ENCODE results near the gene BRAT1. TPM values are rescaled to one million over a fixed set of nuclear protein-coding genes. Genes with fewer than 3 reads are reported as not detected.

Gene BRAT1
- total RNA-seq, 6 experiments from 2014 or later, result 11.1 to 25.9 (median 14.8) TPM

GRCh38 chr7:2558629-2559282, 3.4 kb upstream of the BRAT1 start, which contains the start of gene IQCE:
TSS of gene IQCE (plus strand) at chr7:2558979. CDS start at chr7:2559182, 203 bp downstream.
- peak within 1 kb of the TSS in 2 of 3 donors; percentile 33 to 62 for H3K27ac ChIP-seq
- ATAC-seq (peak; percentile 76 to 84 (median 80)), DNase-seq (peak; percentile 97 to 98 (median 97))
- peak within 1 kb of the TSS; percentile 79 to 98 (median 90) for H3K4me3 ChIP-seq
- intact Hi-C loops (cut with DNase I), result no loop called here
- H3K27me3 ChIP-seq, result no peaks in the 10 kb centered on the region
- TF ChIP-seq CTCF (IDR thresholded peaks at IDR 0.05) (no peak), POLR2A (IDR thresholded peaks at IDR 0.05) (peak; percentile 42)
- H3K4me1 ChIP-seq, result peaks cover 0 to 21% (median 4%) of the 10 kb centered on the region in 4 donors
- no peaks in the 10 kb centered on the region for H3K9me3 ChIP-seq
- no peaks in the 10 kb centered on the region for H3K36me3 ChIP-seq
- 5% methylated on average over 14 of the region's 66 CpGs for WGBS (ENCODE audit: insufficient coverage, low coverage, low lambda C conversion rate, missing lambda C conversion rate)

GRCh38 chr7:2554661-2555111, 638 bp downstream of the BRAT1 start:
- H3K27ac ChIP-seq, result peak overlapping the region in 1 of 3 donors; percentile 96
- peak overlapping the region; percentile 65 to 96 (median 94) for H3K4me3 ChIP-seq
- TF ChIP-seq CTCF (IDR thresholded peaks at IDR 0.05) (no peak), POLR2A (IDR thresholded peaks at IDR 0.05) (no peak)
- intact Hi-C loops (cut with DNase I), result no loop called here
- H3K27me3 ChIP-seq, result no peaks in the 10 kb centered on the region
- ATAC-seq, result no peak
- no peak for DNase-seq
- no peaks in the 10 kb centered on the region for H3K36me3 ChIP-seq
- 0% methylated on average over 5 of the region's 12 CpGs for whole genome bisulfite sequencing (ENCODE audit: insufficient coverage, low coverage, low lambda C conversion rate, missing lambda C conversion rate)
- H3K4me1 ChIP-seq, result peaks cover 0 to 21% (median 4%) of the 10 kb centered on the region in 4 donors
- H3K9me3 ChIP-seq, result no peaks in the 10 kb centered on the region

GRCh38 chr7:2553831-2554581, 1.3 kb downstream of the BRAT1 start:
- peak in 1 of 3 donors; percentile 50 for DNase-seq
- Histone ChIP-seq H3K9me3 (no peaks in the 10 kb centered on the region), H3K4me3 (peak overlapping the region; percentile 65 to 96 (median 94)), H3K4me1 (peaks cover 0 to 21% (median 4%) of the 10 kb centered on the region in 4 donors), H3K36me3 (peaks cover 0 to 3% (median under 1%) of the 10 kb centered on the region in 4 donors), H3K27ac (no peak overlapping the region), H3K27me3 (no peaks in the 10 kb centered on the region)
- WGBS (ENCODE audit: insufficient coverage, low coverage, low lambda C conversion rate, missing lambda C conversion rate), result 78% methylated on average over 11 of the region's 16 CpGs
- intact Hi-C loops (cut with DNase I), result no loop called here
- ATAC-seq, result no peak
- TF ChIP-seq CTCF (IDR thresholded peaks at IDR 0.05), result no peak
- no peak for TF ChIP-seq POLR2A (IDR thresholded peaks at IDR 0.05)

- Histone ChIP-seq H3K9me3 (no peaks in the 10 kb centered on the region), H3K27me3 (no peaks in the 10 kb centered on the region), H3K4me1 (peaks cover 0 to 16% (median 4%) of the 10 kb centered on the region in 4 donors), H3K4me3 (no peak overlapping the region), H3K36me3 (peaks cover 0 to 10% (median 4%) of the 10 kb centered on the region in 4 donors), H3K27ac (no peak overlapping the region)
- intact Hi-C loops (cut with DNase I), result no loop called here
- DNase-seq (peak in 1 of 3 donors; percentile 16), ATAC-seq (no peak)
- TF ChIP-seq POLR2A (IDR thresholded peaks at IDR 0.05), result no peak
- TF ChIP-seq CTCF (IDR thresholded peaks at IDR 0.05), result no peak
- 96% methylated on average over 10 of the region's 10 CpGs for WGBS (ENCODE audit: insufficient coverage, low coverage, low lambda C conversion rate, missing lambda C conversion rate)
These were observed 2.2 kb downstream of the BRAT1 start for GRCh38 chr7:2553108-2553507.
